HG03575 (cell line): ENCODE data around the gene CMPK2.

Experiments
- ATAC-seq: cut with Tn5 transposase; IDR thresholded peaks from one replicate; pipeline ENCODE4 v1.9.1; 2021; ENCODE audit not compliant: unreplicated experiment, insufficient number of reproducible peaks, low FRiP score; ENCODE audit errors: extremely low read depth

The CMPK2 gene

DNA sequence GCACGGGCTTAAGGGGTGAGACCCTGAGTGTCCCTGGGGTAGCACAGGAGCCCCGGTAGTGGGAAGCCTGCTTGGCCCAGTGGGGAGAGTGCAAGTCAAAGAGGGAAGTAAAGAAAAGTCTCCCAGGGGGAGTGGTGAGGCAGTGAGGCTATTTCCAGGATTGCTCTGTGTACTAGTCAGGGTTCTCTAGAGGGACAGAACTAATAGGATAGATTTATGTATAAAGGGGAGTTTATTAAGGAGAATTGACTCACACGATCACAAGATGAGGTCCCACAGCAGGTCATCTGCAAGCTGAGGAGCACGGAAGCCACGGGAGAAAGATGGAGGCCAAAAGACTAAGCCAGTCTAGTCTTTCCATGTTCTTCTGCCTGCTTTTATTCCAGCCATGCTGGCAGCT lies 45.5 kb downstream of the CMPK2 start:
- ATAC-seq, result no peak

DNA sequence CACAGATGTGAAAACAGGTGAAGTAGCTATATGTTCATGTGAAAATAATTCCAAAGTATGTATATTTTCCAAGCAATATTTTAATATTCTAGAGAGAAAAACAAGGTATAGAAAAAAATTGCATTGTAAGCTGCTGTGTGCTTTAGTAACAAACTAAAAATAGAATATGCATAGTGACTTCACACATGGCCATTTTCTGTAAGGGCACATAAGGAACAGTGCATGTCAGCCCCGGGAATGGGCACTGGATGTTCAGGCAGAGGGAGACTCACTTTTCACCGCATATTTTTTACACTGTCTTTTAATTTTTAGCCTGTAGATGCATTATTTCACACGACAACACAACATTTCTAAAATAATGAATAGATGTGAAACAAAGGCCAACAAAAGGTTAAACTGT lies 46.0 kb downstream of the CMPK2 start:
- no peak for ATAC-seq

DNA sequence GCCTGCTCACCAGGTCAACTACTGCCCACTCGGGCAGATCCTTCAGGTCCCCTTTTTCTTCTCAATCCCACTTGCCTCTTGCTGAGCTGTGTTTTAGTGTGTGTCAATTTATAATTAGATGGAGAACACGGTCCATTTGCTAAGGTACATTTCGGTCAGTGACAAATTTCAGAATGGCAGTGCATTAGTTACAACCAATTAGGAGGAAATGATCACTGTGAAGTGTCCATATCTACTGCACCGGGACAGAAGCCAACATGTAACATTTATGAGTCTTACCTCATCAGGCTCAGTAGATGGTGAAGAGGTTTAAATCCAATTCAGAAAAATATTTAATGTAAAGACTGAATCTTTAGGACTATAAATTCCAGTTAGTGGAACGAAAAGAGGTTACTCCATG lies 47.7 kb downstream of the CMPK2 start:
- no peak for ATAC-seq

- no peak for ATAC-seq
Observed at GRCh38 chr2:6814869-6815268, 50.8 kb downstream of the CMPK2 start.

DNA sequence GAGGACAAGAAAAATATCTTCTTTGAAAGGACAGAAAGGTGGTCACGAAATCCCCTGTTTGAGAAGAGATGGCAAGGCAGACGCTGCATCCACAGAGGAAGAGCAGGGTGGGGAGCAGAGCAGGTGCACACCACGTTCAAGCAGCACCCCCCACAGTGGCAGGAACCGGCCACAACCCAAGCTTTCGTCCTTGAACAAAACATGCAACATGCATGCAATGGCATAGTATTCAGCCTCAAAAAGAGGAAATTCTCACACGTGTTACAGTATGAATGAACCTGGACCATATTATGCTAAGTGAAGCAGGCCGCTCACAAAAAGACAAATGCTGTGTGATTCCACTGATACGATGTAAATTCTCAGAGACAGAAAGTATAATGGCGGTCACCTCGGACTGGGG lies 51.4 kb downstream of the CMPK2 start:
- no peak for ATAC-seq

- ATAC-seq, result no peak
Observed at GRCh38 chr2:6813573-6813972, 52.1 kb downstream of the CMPK2 start.

GRCh38 chr2:6812857-6813530 lies 52.7 kb downstream of the CMPK2 start:
- no peak for ATAC-seq

DNA sequence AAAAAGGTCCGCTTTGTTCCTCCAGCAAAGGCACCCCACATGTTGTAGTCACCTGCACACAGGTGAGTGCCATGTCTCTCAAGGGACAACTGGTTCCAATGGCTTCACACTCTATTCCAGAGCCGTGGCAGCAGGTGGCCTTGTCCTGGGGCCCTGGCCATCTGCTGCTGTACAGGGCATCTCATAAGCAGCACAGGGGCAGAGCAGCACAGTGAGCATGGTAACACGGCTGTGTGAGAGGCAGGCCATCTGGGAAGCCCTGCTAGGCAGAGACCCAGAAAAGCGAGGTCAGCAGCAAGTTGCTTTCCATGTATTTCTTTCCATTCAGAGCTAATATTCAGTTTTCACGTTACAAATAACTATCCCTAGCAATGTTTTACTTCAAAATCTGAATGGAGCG lies 54.7 kb downstream of the CMPK2 start:
- no peak for ATAC-seq

DNA sequence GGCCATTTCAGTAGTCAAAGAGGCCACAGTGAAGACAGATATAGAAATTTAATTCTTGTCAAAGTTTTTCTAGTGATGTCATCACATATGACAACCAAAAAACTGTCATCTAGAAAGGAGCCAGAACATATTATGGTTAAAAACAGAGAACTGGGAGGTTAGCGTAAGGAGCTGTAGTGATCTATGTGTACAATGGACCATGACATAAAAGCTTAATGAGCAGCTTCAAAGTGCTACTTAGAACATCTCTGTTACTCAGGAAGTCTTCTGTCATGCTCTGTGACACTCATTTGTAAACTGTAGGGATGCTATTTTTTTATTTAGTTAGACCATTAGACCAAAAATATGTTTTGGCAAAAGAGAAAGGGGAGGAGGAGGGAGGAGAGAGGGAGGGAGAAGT lies 57.3 kb downstream of the CMPK2 start:
- ATAC-seq, result no peak

DNA sequence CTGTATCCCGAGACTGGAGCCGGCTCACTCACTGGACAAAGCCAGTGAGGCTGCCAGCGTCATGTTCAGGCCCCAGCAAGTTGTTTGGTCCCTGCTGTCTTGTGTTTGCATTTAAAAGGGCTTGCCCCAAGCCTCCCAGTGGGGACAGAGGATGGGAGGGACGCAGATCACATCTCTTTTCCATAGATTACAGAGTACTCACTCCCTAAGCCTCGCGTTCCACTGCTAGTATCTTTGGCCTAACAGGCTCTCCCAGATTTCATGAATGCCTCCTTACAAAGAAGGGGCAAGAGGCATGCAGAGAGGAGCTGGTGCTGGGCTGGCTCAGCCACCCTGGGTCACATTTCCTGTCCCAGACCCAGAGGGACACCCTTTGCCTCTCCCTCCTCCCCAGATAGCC lies 59.1 kb downstream of the CMPK2 start:
- no peak for ATAC-seq

DNA sequence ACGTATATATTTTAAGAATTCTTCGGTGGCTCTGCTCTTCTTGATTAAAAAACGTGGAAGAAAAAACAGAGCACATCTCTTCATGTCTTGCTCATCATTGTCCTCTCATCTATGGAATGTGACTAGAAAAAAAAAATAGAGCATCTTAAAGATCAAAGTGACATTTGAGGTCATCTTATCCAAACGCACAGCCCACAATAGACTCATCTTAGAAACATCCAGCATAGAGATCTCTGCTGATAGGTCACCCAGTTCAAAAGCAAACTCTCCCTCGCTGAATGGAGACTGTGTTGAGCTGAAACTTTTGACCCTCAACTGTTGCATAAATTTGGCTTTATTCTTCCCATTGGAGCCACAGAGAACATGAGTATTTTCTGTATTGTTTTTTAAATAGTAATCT lies 65.2 kb downstream of the CMPK2 start:
- no peak for ATAC-seq
